ENCODE data around the gene TANGO6.

DNA sequence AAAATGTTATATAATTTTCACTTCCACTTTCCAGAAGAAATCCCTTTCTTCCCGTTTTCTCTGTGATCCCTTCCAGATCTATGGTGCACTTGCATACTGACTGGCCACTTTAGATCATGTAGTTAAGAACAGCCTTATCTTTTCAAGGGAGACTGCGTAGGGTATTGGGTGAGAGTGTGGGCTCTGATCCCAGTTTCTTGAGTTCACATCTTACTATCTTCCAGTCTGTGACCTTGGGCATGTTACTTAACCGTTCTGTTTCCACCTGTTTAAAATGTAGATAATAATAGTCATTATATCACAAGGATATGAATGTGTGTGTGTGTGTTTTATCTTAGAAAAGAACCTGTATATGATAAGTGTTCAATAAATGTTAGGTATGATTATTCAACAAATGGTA, 83.7 kb downstream of the TANGO6 start:
- TF ChIP-seq, protein P1, sequence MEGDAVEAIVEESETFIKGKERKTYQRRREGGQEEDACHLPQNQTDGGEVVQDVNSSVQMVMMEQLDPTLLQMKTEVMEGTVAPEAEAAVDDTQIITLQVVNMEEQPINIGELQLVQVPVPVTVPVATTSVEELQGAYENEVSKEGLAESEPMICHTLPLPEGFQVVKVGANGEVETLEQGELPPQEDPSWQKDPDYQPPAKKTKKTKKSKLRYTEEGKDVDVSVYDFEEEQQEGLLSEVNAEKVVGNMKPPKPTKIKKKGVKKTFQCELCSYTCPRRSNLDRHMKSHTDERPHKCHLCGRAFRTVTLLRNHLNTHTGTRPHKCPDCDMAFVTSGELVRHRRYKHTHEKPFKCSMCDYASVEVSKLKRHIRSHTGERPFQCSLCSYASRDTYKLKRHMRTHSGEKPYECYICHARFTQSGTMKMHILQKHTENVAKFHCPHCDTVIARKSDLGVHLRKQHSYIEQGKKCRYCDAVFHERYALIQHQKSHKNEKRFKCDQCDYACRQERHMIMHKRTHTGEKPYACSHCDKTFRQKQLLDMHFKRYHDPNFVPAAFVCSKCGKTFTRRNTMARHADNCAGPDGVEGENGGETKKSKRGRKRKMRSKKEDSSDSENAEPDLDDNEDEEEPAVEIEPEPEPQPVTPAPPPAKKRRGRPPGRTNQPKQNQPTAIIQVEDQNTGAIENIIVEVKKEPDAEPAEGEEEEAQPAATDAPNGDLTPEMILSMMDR (optimal IDR thresholded peaks at IDR 0.05 in 1 of 3, IDR thresholded peaks at IDR 0.05 in 1 of 3, conservative IDR thresholded peaks at IDR 0.05 in 1 of 3; ENCODE audit: extremely low read depth in 1 of 3, insufficient read depth in 2 of 3, low read length in 3 of 3) = no peak
- TF ChIP-seq EZH2 (IDR thresholded peaks at IDR 0.05; ENCODE audit: low read length) = no peak

Data from keratinocyte (primary cell).